NB4 (cell line): ENCODE measurements around the gene FREY1.
"Not testable (repeated sequence)": the region's sequence is repeated elsewhere in the genome, so short reads cannot be mapped to it uniquely, and the experiment has no call there.

Source experiments
- DNase-seq: peaks from one replicate; pipeline ENCODE4 v3.0.0; 2010; ENCODE audit warnings: low read depth
- H3K4me3 ChIP-seq: one replicate; pipeline ENCODE4 v1.5.1; 2011; ENCODE audit warnings: mild to moderate bottlenecking, low read depth, low read length, moderate library complexity
- CTCF ChIP-seq: IDR thresholded peaks from one replicate; pipeline ENCODE4 v1.5.1; 2012; ENCODE audit warnings: low read depth, low read length
- MAX ChIP-seq: IDR thresholded peaks from 2 replicates; pipeline ENCODE4 v1.6.1; 2011; ENCODE audit warnings: low read depth, low read length
- MYC ChIP-seq: IDR thresholded peaks from 2 replicates; pipeline ENCODE4 v1.6.1; 2011; ENCODE audit warnings: low read depth, low read length
- POLR2A ChIP-seq: IDR thresholded peaks from 2 replicates; pipeline ENCODE4 v1.6.1; 2011; ENCODE audit warnings: mild to moderate bottlenecking; ENCODE audit not compliant: insufficient read length; ENCODE audit errors: extremely low read depth

Gene FREY1

GRCh38 chr11:45913942-45914635 is 7.0 kb upstream of the FREY1 start:
- TF ChIP-seq CTCF, result no peak
- TF ChIP-seq POLR2A, result no peak
- TF ChIP-seq MYC, result no peak
- no peak for TF ChIP-seq MAX
- no peak for DNase-seq
- H3K4me3 ChIP-seq, result no peak overlapping the region

GRCh38 chr11:45913514-45913913 is 6.4 kb upstream of the FREY1 start:
- DNase-seq, result no peak
- TF ChIP-seq MAX, result no peak
- TF ChIP-seq MYC, result no peak
- TF ChIP-seq POLR2A, result no peak
- no peak for TF ChIP-seq CTCF
- H3K4me3 ChIP-seq, result no peak overlapping the region

GRCh38 chr11:45910623-45911022 is 3.6 kb upstream of the FREY1 start:
- no peak overlapping the region for H3K4me3 ChIP-seq
- TF ChIP-seq MYC (no peak), POLR2A (no peak), MAX (no peak), CTCF (no peak)
- DNase-seq, result no peak

- no peak for DNase-seq
- no peak overlapping the region for H3K4me3 ChIP-seq
- TF ChIP-seq POLR2A (no peak), MYC (no peak), CTCF (no peak), MAX (no peak)
Measured at GRCh38 chr11:45909594-45910475, 2.8 kb upstream of the FREY1 start.

GRCh38 chr11:45907911-45908370 is 870 bp upstream of the FREY1 start:
- no peak for TF ChIP-seq MYC
- no peak for DNase-seq
- no peak overlapping the region for H3K4me3 ChIP-seq

GRCh38 chr11:45906096-45906682 is 882 bp downstream of the FREY1 start:
- DNase-seq, result no peak
- no peak for TF ChIP-seq MAX
- no peak for TF ChIP-seq POLR2A
- no peak for TF ChIP-seq MYC
- TF ChIP-seq CTCF, result no peak
- no peak overlapping the region for H3K4me3 ChIP-seq

GRCh38 chr11:45905576-45905975 is 1.5 kb downstream of the FREY1 start:
- not testable (repeated sequence) for H3K4me3 ChIP-seq, DNase-seq
